ENCODE measurements around the gene NLRP11. TPM values are rescaled to one million over a fixed set of nuclear protein-coding genes. Genes with fewer than 3 reads are reported as not detected.

NLRP11 gene
- total and polyA plus RNA-seq, 2 of the 4 experiments (the other 2 are of a cell fraction) = not detected

GRCh38 chr19:55858969-55859368, 27.2 kb upstream of the NLRP11 start:
- no peaks in the 10 kb centered on the region for H3K27me3 ChIP-seq (ENCODE audit: control insufficient read depth, insufficient read depth, low read length)
- H2AK9ac ChIP-seq (replicated peaks; ENCODE audit: low read depth, low read length, poor library complexity) = no peak overlapping the region
- in situ Hi-C loops (cut with MboI; ENCODE audit: low sequenced_read_pairs) (no loop called here), intact Hi-C loops (cut with micrococcal nuclease) (no loop called here), dilution Hi-C loops (cut with HindIII; ENCODE audit: low sequenced_read_pairs, unreplicated experiment) (no loop called here)
- H2AFZ ChIP-seq (replicated peaks; ENCODE audit: low read length, poor library complexity) = no peak overlapping the region
- no peak overlapping the region for H3K4ac ChIP-seq (ENCODE audit: low read depth, low read length)
- no peak overlapping the region for H3K14ac ChIP-seq (replicated peaks; ENCODE audit: low read depth, low read length)
- H4K91ac ChIP-seq (ENCODE audit: insufficient read depth, low read depth, low read length) = no peak overlapping the region
- no peak overlapping the region for H4K5ac ChIP-seq (ENCODE audit: low read depth, low read length)
- H3K27ac ChIP-seq (ENCODE audit: insufficient read depth, low read length) = no peak overlapping the region
- H2AK5ac ChIP-seq (ENCODE audit: low read depth, low read length) = no peak overlapping the region
- CTCF ChIA-PET = no interaction called here
- no peak overlapping the region for H3K56ac ChIP-seq (ENCODE audit: extremely low read depth, insufficient read depth, low read length)
- no peak overlapping the region for H2BK20ac ChIP-seq (ENCODE audit: low read depth, low read length)
- no peak overlapping the region for H4K8ac ChIP-seq (ENCODE audit: low read depth in 2 of 2, low read length in 2 of 2)
- H2BK15ac ChIP-seq (ENCODE audit: low read depth, low read length) = no peak overlapping the region
- peaks cover 41% of the 10 kb centered on the region for H3K9me3 ChIP-seq (ENCODE audit: control insufficient read depth, insufficient read depth, low read length)
- DNase-seq (no peak), ATAC-seq (ENCODE audit: low read depth) (no peak)
- no peak overlapping the region for H3K4me2 ChIP-seq (ENCODE audit: low read depth, low read length)
- TF ChIP-seq MXI1 (IDR thresholded peaks at IDR 0.05; ENCODE audit: borderline replicate concordance, low read depth, low read length) (no peak), FOS (IDR thresholded peaks at IDR 0.05; ENCODE audit: low read depth, low read length) (no peak), CTCF (conservative IDR thresholded peaks at IDR 0.05; ENCODE audit: low read depth, low read length) (no peak), RAD21 (IDR thresholded peaks at IDR 0.05; ENCODE audit: low read length) (no peak), RCOR1 (IDR thresholded peaks at IDR 0.05; ENCODE audit: insufficient replicate concordance, low read length) (no peak), BHLHE40 (IDR thresholded peaks at IDR 0.05; ENCODE audit: low read depth, low read length) (no peak)
- no peak overlapping the region for H2BK5ac ChIP-seq (ENCODE audit: low read depth, low read length, poor library complexity, severe bottlenecking)
- POLR2A ChIA-PET (ENCODE audit: unreplicated experiment) = no interaction called here
- no peak overlapping the region for H3K23ac ChIP-seq (ENCODE audit: low read depth, low read length)
- H3K18ac ChIP-seq (ENCODE audit: low read depth, low read length) = no peak overlapping the region
- no peak overlapping the region for H2BK120ac ChIP-seq (ENCODE audit: low read depth, low read length)
- no peak overlapping the region for H3K4me3 ChIP-seq (ENCODE audit: insufficient read depth, low read depth, low read length)
- 30% methylated on average over 2 of the region's 5 CpGs; no CpG with 5 or more reads in 1 of the 2 experiments for WGBS, 2 experiments (ENCODE audit: extremely low coverage in 2 of 2, insufficient read length in 1 of 2)
- H3K9me1 ChIP-seq (ENCODE audit: insufficient read depth, low read length) = no peaks in the 10 kb centered on the region
- H3K79me1 ChIP-seq (ENCODE audit: low read depth in 1 of 2, low read length in 2 of 2) = no peaks in the 10 kb centered on the region
- H4K20me1 ChIP-seq (ENCODE audit: insufficient read depth, low read length) = no peaks in the 10 kb centered on the region
- H3K9ac ChIP-seq (ENCODE audit: low read depth, low read length) = no peak overlapping the region
- no peaks in the 10 kb centered on the region for H3K4me1 ChIP-seq (ENCODE audit: control insufficient read depth, insufficient read depth, low read length)
- no peaks in the 10 kb centered on the region for H3K36me3 ChIP-seq (ENCODE audit: control insufficient read depth, insufficient read depth, low read length)
- no TSS peak for BruUV-seq (replicated peaks)

All from IMR-90 (cell line).